Measurements from ENCODE around the gene CYFIP1. TPM values are rescaled to one million over a fixed set of nuclear protein-coding genes. Genes with fewer than 3 reads are reported as not detected.

Gene CYFIP1
- total RNA-seq, 1 experiment from 2014 or later: 79.2 TPM

- no peak overlapping the region for H3K27ac Mint-ChIP-seq
- peaks cover 22% of the 10 kb centered on the region for H3K36me3 Mint-ChIP-seq
- DNase-seq (ENCODE audit: low spot score): no peak
- CTCF ChIA-PET: interaction anchor here (1.5 kb wide), 1 partner anchor 93 kb away, joined by 4 read pairs; no protein-coding TSS in a partner anchor
- peaks cover 12% of the 10 kb centered on the region for H3K4me1 Mint-ChIP-seq
- H3K9me3 Mint-ChIP-seq: no peaks in the 10 kb centered on the region
- no peaks in the 10 kb centered on the region for H3K27me3 Mint-ChIP-seq (ENCODE audit: low read depth)
- TF ChIP-seq ARID4B (CRISPR knock-in tag; IDR thresholded peaks at IDR 0.05; ENCODE audit: borderline replicate concordance) (no peak), ERG (CRISPR knock-in tag; IDR thresholded peaks at IDR 0.05) (no peak), MAX (CRISPR knock-in tag; IDR thresholded peaks at IDR 0.05) (no peak), SP1 (CRISPR knock-in tag; conservative IDR thresholded peaks at IDR 0.05) (no peak), ZSCAN18 (CRISPR knock-in tag; IDR thresholded peaks at IDR 0.05) (no peak), IRF2 (CRISPR knock-in tag; IDR thresholded peaks at IDR 0.05; ENCODE audit: borderline replicate concordance, low read depth) (no peak), NR1H2 (CRISPR knock-in tag; IDR thresholded peaks at IDR 0.05) (no peak), FOXP1 (CRISPR knock-in tag; IDR thresholded peaks at IDR 0.05; ENCODE audit: borderline replicate concordance) (no peak)
- H3K4me3 Mint-ChIP-seq: no peak overlapping the region
- POLR2A ChIA-PET: no interaction called here
- ATAC-seq: no peak
Measured at GRCh38 chr15:22942877-22943276, 37.3 kb downstream of the CYFIP1 start.

- POLR2A ChIA-PET: no interaction called here
- H3K27ac Mint-ChIP-seq: no peak overlapping the region
- H3K4me1 Mint-ChIP-seq: peaks cover 7% of the 10 kb centered on the region
- H3K4me3 Mint-ChIP-seq: no peak overlapping the region
- CTCF ChIA-PET: interaction anchor here (1.5 kb wide), 1 partner anchor 94 kb away, joined by 4 read pairs; no protein-coding TSS in a partner anchor
- H3K9me3 Mint-ChIP-seq: no peaks in the 10 kb centered on the region
- no peak for DNase-seq (ENCODE audit: low spot score)
- ATAC-seq: no peak
- peaks cover 22% of the 10 kb centered on the region for H3K36me3 Mint-ChIP-seq
- no peaks in the 10 kb centered on the region for H3K27me3 Mint-ChIP-seq (ENCODE audit: low read depth)
- TF ChIP-seq ZNF671 (CRISPR knock-in tag; IDR thresholded peaks at IDR 0.05) (no peak), JAZF1 (CRISPR knock-in tag; IDR thresholded peaks at IDR 0.05) (no peak), ATF6 (CRISPR knock-in tag; IDR thresholded peaks at IDR 0.05) (no peak), AR (CRISPR knock-in tag; IDR thresholded peaks at IDR 0.05) (no peak), AFF4 (CRISPR knock-in tag; IDR thresholded peaks at IDR 0.05; ENCODE audit: borderline replicate concordance) (no peak), IRF2 (CRISPR knock-in tag; IDR thresholded peaks at IDR 0.05; ENCODE audit: borderline replicate concordance, low read depth) (no peak), SMAD4 (CRISPR knock-in tag; IDR thresholded peaks at IDR 0.05) (no peak), FOXJ3 (CRISPR knock-in tag; IDR thresholded peaks at IDR 0.05; ENCODE audit: borderline replicate concordance) (no peak), ERG (CRISPR knock-in tag; IDR thresholded peaks at IDR 0.05) (no peak), MAX (CRISPR knock-in tag; IDR thresholded peaks at IDR 0.05) (no peak)
Measured at GRCh38 chr15:22942306-22942855, 37.8 kb downstream of the CYFIP1 start.

Data from WTC11 (cell line).